GM18526 (cell line): ENCODE measurements around the gene GMNN.

Experiments used
- POLR2A ChIP-seq: IDR thresholded peaks from 3 replicates; pipeline ENCODE4 v1.6.1; 2011; ENCODE audit not compliant: insufficient read length; ENCODE audit errors: extremely low read depth

Gene GMNN

GRCh38 chr6:24774696-24775519 lies at the start of gene GMNN:
GMNN (plus strand) TSS chr6:24774937; CDS start chr6:24777247, 2,310 bp downstream.
- peak; percentile 94 for TF ChIP-seq POLR2A

- no peak for TF ChIP-seq POLR2A
Measured at GRCh38 chr6:24734166-24734565, 40.6 kb upstream of the GMNN start.

- no peak for TF ChIP-seq POLR2A
Measured at GRCh38 chr6:24738741-24739140, 36.0 kb upstream of the GMNN start.

DNA sequence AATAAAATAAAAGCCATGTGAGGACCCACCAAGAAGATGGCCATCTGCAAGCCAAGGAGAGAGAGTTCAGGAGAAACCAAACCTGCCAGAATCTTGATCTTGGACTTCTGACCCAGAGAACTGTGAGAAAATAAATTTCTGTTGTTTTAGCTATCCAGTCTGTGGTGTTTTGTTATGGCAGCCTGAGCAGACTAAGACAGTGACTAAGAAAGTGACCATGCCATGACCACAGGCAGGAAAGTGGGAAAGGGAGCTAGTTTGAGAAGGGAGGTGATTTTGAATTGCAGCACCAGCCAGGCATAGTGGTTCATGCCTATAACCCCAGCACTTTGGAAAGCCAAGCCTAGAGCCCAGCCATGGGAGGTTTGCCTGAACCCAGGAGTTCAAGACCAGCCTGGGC lies 33.9 kb upstream of the GMNN start:
- TF ChIP-seq POLR2A, result no peak

- TF ChIP-seq POLR2A, result no peak
Measured at GRCh38 chr6:24742216-24742738, 32.5 kb upstream of the GMNN start.

GRCh38 chr6:24743265-24743943 lies 31.3 kb upstream of the GMNN start:
- no peak for TF ChIP-seq POLR2A

- TF ChIP-seq POLR2A, result no peak
Measured at GRCh38 chr6:24743944-24744335, 30.8 kb upstream of the GMNN start.

DNA sequence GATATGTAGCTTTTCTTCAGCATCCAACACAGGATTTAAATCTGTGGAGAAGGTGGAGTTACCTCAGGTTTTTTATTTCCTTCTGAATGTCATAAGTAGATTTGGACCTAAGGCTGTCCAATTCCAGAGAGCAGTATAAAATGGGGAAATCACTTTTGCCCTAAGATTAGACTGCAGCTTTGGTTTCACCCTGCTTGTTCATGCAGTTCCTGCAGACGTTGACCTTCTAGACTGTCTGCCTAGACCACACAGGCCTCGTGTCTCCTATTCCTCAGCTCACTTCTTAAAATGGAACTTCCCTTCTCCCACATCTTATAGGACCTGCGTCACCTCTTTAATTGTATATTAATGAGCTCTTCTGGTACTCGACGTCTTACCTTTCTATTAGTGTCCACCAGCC lies 29.8 kb upstream of the GMNN start:
- TF ChIP-seq POLR2A, result no peak

DNA sequence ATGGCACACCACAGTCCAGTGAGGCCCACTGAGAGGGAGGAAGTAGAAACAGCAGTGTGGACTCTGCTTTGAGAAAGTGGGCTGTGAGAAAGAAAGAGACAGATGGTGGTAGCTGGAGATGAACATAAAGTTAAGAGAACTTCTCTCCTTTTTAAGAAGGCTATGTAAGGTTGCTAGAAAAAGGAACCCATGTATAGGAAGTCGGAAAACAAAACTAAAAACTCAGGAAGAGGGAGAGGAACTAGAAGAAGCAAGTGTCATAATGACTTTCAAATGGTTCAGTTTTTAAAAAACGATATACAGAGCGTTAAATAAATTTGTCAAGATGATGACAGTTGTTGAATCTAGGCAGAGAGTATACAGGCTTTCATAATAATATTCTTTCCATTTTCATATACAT lies 25.4 kb upstream of the GMNN start:
- TF ChIP-seq POLR2A, result no peak

- no peak for TF ChIP-seq POLR2A
Measured at GRCh38 chr6:24752503-24752902, 22.2 kb upstream of the GMNN start.

DNA sequence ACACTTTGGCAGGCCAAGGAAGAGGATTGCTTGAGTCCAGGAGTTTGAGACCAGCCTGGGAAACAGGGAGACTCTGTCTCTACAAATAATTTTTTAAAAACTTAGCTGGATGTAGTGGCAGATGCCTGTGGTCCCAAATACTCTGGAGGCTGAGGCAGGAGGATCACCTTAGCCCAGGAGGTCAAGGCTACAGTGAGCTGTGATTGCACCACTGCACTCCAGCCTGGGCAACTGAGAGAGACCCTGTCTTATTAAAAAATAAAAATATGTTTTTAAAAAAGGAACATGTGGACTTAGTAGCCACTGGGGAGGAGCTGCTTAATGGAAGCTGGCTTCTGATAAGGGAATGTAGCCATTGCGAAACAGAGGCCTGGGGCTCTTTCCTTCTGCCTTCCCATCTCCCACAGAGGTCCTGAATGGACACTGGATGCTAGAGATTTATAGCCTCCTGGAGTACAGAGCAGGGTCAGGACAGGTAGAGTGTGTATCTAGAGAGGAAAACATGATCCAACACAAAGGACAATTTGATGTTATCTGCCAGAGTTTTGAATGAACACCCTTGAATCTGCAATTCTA lies 21.7 kb upstream of the GMNN start:
- no peak for TF ChIP-seq POLR2A

DNA sequence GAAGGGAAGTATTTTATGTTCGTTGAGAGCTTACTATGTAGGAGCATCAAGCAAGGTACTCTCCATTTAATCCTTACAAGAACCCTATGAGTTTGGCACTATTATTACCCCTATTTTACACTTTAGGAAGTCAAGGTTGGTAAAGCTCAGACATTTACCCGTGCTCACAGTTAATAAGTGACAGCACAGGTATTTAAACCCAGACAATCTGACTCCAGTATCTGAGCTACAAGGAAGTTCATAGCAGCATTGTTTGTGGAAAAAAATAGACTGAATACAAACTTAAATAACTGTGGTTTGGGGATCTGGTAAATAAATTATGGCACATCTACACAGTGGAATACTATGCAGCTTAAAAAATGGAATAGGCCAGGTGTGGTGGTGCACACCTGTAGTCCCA lies 21.2 kb upstream of the GMNN start:
- TF ChIP-seq POLR2A, result no peak

- TF ChIP-seq POLR2A, result no peak
Measured at GRCh38 chr6:24755279-24755678, 19.5 kb upstream of the GMNN start.

DNA sequence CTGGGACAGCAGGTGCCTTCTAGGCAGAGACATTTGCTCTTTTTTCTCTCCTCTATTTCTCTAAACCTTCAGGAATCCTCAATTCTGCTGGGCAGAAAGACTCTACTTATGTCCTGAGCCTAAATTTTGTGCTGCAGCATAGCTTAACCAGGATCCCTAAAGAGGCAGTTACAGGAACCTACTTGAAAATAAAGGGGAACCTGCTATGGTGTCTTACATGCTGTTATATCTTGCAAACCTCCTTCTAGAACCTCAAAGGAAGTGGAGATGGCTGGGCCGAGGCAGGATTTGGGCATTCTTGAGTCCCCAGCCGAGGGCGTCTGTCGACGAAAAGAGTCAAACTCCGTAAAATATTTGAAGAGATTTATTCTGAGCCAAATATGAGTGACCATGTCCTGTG lies 17.1 kb upstream of the GMNN start:
- TF ChIP-seq POLR2A, result no peak

GRCh38 chr6:24759718-24760117 lies 15.0 kb upstream of the GMNN start:
- TF ChIP-seq POLR2A, result no peak

DNA sequence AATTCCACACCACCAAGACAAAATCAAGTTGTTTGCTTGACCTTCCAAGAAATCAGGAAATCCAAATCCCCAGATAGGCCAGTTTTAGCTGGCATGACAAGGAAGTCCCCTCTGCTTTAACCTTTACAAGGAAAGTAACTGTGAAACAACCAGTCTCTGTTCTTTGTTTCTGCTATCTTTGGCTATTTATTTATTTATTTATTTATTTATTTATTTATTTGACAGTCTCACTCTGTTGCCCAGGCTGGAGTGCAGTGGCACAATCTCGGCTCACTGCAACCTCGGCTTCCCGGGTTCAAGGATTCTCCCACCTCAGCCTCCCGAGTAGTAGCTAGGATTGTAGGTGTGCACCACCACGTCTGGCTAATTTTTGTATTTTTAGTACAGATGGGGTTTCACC lies 14.5 kb upstream of the GMNN start:
- no peak for TF ChIP-seq POLR2A
